ENCODE results near the gene TMEM59L.

Gene TMEM59L

GRCh38 chr19:18620902-18621301 lies 8.2 kb downstream of the TMEM59L start:
- Histone ChIP-seq H3K36me3 (ENCODE audit: control insufficient read depth, low read length) (no peaks in the 10 kb centered on the region), H3K27ac (ENCODE audit: low read depth, low read length) (peak overlapping the region; percentile 53), H3K9me2 (replicated peaks; ENCODE audit: control insufficient read depth, low read length) (no peaks in the 10 kb centered on the region), H3F3A (ENCODE audit: control insufficient read depth, insufficient read depth) (peaks cover 8% of the 10 kb centered on the region), H3K4me1 (ENCODE audit: control insufficient read depth, low read length) (peaks cover 28% of the 10 kb centered on the region), H3K79me2 (ENCODE audit: control insufficient read depth, low read length) (no peaks in the 10 kb centered on the region), H3K9me3 (ENCODE audit: control insufficient read depth, insufficient read depth, low read length) (no peaks in the 10 kb centered on the region), H3K4me2 (ENCODE audit: low read length) (peak overlapping the region; percentile 59), H3K4me3 (ENCODE audit: low read length) (peak overlapping the region; percentile 42), H3K27me3 (ENCODE audit: control insufficient read depth, low read length) (peaks cover 2% of the 10 kb centered on the region; the same call in 1 of the 2 replicates), H4K20me1 (ENCODE audit: control insufficient read depth, insufficient read depth, low read depth, low read length) (no peaks in the 10 kb centered on the region)
- TF ChIP-seq, protein P1, sequence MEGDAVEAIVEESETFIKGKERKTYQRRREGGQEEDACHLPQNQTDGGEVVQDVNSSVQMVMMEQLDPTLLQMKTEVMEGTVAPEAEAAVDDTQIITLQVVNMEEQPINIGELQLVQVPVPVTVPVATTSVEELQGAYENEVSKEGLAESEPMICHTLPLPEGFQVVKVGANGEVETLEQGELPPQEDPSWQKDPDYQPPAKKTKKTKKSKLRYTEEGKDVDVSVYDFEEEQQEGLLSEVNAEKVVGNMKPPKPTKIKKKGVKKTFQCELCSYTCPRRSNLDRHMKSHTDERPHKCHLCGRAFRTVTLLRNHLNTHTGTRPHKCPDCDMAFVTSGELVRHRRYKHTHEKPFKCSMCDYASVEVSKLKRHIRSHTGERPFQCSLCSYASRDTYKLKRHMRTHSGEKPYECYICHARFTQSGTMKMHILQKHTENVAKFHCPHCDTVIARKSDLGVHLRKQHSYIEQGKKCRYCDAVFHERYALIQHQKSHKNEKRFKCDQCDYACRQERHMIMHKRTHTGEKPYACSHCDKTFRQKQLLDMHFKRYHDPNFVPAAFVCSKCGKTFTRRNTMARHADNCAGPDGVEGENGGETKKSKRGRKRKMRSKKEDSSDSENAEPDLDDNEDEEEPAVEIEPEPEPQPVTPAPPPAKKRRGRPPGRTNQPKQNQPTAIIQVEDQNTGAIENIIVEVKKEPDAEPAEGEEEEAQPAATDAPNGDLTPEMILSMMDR (IDR thresholded peaks at IDR 0.05; ENCODE audit: low read depth, low read length, poor library complexity, severe bottlenecking) = no peak
- TF ChIP-seq EZH2phosphoT487 (IDR thresholded peaks at IDR 0.05; ENCODE audit: borderline replicate concordance, low read length) = no peak

DNA sequence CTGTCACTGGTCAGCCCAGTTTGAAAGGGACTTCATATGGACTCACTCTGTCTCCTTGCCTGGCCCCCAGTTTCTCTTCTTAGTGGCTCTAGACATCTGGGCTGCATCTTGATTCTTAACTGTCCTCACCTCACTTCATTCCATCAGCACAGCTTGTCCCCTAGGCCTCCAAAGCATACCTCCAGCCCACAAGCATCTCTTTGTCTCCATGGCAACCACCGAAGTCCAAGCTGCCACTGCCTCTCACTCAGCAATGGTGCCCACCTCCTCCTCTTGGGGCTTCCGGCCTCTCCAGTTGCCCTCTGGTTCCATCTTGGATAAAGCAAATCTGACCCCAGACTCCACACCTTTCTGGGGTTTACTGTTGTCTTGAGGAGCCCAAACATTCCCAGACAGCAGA lies 14.2 kb downstream of the TMEM59L start:
- TF ChIP-seq EZH2phosphoT487 (IDR thresholded peaks at IDR 0.05; ENCODE audit: borderline replicate concordance, low read length) = no peak
- TF ChIP-seq, protein P1 (IDR thresholded peaks at IDR 0.05; ENCODE audit: low read depth, low read length, poor library complexity, severe bottlenecking) = no peak
- no peak overlapping the region for H3K4me2 ChIP-seq (ENCODE audit: low read length)
- H3K36me3 ChIP-seq (ENCODE audit: control insufficient read depth, low read length) = no peaks in the 10 kb centered on the region
- H3K79me2 ChIP-seq (ENCODE audit: control insufficient read depth, low read length) = no peaks in the 10 kb centered on the region
- H3K27me3 ChIP-seq (ENCODE audit: control insufficient read depth, low read length) = no peaks in the 10 kb centered on the region
- peaks cover 10% of the 10 kb centered on the region for H3K4me1 ChIP-seq (ENCODE audit: control insufficient read depth, low read length)
- no peaks in the 10 kb centered on the region for H4K20me1 ChIP-seq (ENCODE audit: control insufficient read depth, insufficient read depth, low read depth, low read length)
- no peaks in the 10 kb centered on the region for H3K9me2 ChIP-seq (replicated peaks; ENCODE audit: control insufficient read depth, low read length)
- H3K9me3 ChIP-seq (ENCODE audit: control insufficient read depth, insufficient read depth, low read length) = no peaks in the 10 kb centered on the region
- H3F3A ChIP-seq (ENCODE audit: control insufficient read depth, insufficient read depth) = 0 out of 2 replicates have a peak, but pooled peaks cover 3% of the 10 kb centered on the region
- H3K4me3 ChIP-seq (ENCODE audit: low read length) = no peak overlapping the region
- H3K27ac ChIP-seq (ENCODE audit: low read depth, low read length) = no peak overlapping the region

- H3K4me1 ChIP-seq (ENCODE audit: control insufficient read depth, low read length) = no peaks in the 10 kb centered on the region
- no peaks in the 10 kb centered on the region for H4K20me1 ChIP-seq (ENCODE audit: control insufficient read depth, insufficient read depth, low read depth, low read length)
- H3K36me3 ChIP-seq (ENCODE audit: control insufficient read depth, low read length) = no peaks in the 10 kb centered on the region
- H3K79me2 ChIP-seq (ENCODE audit: control insufficient read depth, low read length) = no peaks in the 10 kb centered on the region
- TF ChIP-seq EZH2phosphoT487 (IDR thresholded peaks at IDR 0.05; ENCODE audit: borderline replicate concordance, low read length) = no peak
- TF ChIP-seq, protein P1 (IDR thresholded peaks at IDR 0.05; ENCODE audit: low read depth, low read length, poor library complexity, severe bottlenecking) = no peak
- no peaks in the 10 kb centered on the region for H3K9me2 ChIP-seq (replicated peaks; ENCODE audit: control insufficient read depth, low read length)
- H3K9me3 ChIP-seq (ENCODE audit: control insufficient read depth, insufficient read depth, low read length) = no peaks in the 10 kb centered on the region
- no peaks in the 10 kb centered on the region for H3F3A ChIP-seq (ENCODE audit: control insufficient read depth, insufficient read depth)
- H3K4me2 ChIP-seq (ENCODE audit: low read length) = no peak overlapping the region
- no peak overlapping the region for H3K4me3 ChIP-seq (ENCODE audit: low read length)
- no peak overlapping the region for H3K27ac ChIP-seq (ENCODE audit: low read depth, low read length)
- H3K27me3 ChIP-seq (ENCODE audit: control insufficient read depth, low read length) = no peaks in the 10 kb centered on the region
Measured at GRCh38 chr19:18629166-18630088, 16.8 kb downstream of the TMEM59L start.
